Stimulated activated CD4-positive, alpha-beta T cell treated with anti-CD3 and anti-CD28 coated beads, Interleukin-12 subunit alpha, Interleukin-12 subunit beta, amount 100 ng/mL, for 4 hours (primary cell): ENCODE results near the gene ATP6V0B.
A peak's percentile ranks its signal among the peaks of the same experiment; 100 is the strongest.

Experiments
- DNase-seq: peaks from one replicate; pipeline ENCODE4 v3.0.0-alpha.2; 2020

ATP6V0B gene

GRCh38 chr1:43985984-43986595 is 11.3 kb downstream of the ATP6V0B start:
- DNase-seq = no peak

- no peak for DNase-seq
These were observed 12.0 kb downstream of the ATP6V0B start for GRCh38 chr1:43986712-43987111.

- no peak for DNase-seq
These were observed 12.6 kb downstream of the ATP6V0B start for GRCh38 chr1:43987159-43987902.

- DNase-seq = no peak
These were observed 15.8 kb downstream of the ATP6V0B start for GRCh38 chr1:43990271-43991199.

GRCh38 chr1:43991200-43991475 is 16.4 kb downstream of the ATP6V0B start:
- no peak for DNase-seq

- peak; percentile 71 for DNase-seq
These were observed 16.9 kb downstream of the ATP6V0B start, which contains the start of gene CCDC24 for GRCh38 chr1:43991476-43992231. TSS of gene CCDC24 (plus strand) at chr1:43991599. CDS start at chr1:43991879, 280 bp downstream.

GRCh38 chr1:43992232-43992995 is 17.7 kb downstream of the ATP6V0B start:
- no peak for DNase-seq

GRCh38 chr1:43993206-43993914 is 18.6 kb downstream of the ATP6V0B start:
- no peak for DNase-seq

- DNase-seq = no peak
These were observed 19.3 kb downstream of the ATP6V0B start for GRCh38 chr1:43994071-43994470.

GRCh38 chr1:43994794-43995790 is 20.3 kb downstream of the ATP6V0B start:
- DNase-seq = no peak

- no peak for DNase-seq
These were observed 21.4 kb downstream of the ATP6V0B start for GRCh38 chr1:43995984-43996732.

- DNase-seq = no peak
These were observed 22.0 kb downstream of the ATP6V0B start for GRCh38 chr1:43996733-43997115.

- no peak for DNase-seq
These were observed 22.7 kb downstream of the ATP6V0B start for GRCh38 chr1:43997295-43997999.

GRCh38 chr1:43998000-43998378 is 23.2 kb downstream of the ATP6V0B start:
- no peak for DNase-seq

- no peak for DNase-seq
These were observed 24.7 kb downstream of the ATP6V0B start for GRCh38 chr1:43999455-43999854.

- DNase-seq = no peak
These were observed 25.4 kb downstream of the ATP6V0B start for GRCh38 chr1:44000122-44000665.

GRCh38 chr1:44002165-44002564 is 27.4 kb downstream of the ATP6V0B start:
- DNase-seq = no peak

- DNase-seq = no peak
These were observed 27.9 kb downstream of the ATP6V0B start for GRCh38 chr1:44002606-44003157.
